K562 (cell line): Measurements from ENCODE around the gene CFHR5. TPM values are rescaled to one million over a fixed set of nuclear protein-coding genes. Genes with fewer than 3 reads are reported as not detected.

Experiments used
- AFF4 ChIP-seq: sonication (generic); formaldehyde crosslinking; IDR thresholded peaks from 2 replicates; pipeline ENCODE4 v1.8.0; 2023; ENCODE audit warnings: mild to moderate bottlenecking, missing genetic modification reagents
- ARID4B ChIP-seq: sonication (generic); formaldehyde crosslinking; IDR thresholded peaks from 2 replicates; pipeline ENCODE4 v1.8.0; 2022; ENCODE audit warnings: mild to moderate bottlenecking, missing genetic modification reagents
- E2F5 ChIP-seq: sonication (generic); formaldehyde crosslinking; IDR thresholded peaks from 2 replicates; pipeline ENCODE4 v1.8.0; 2022; ENCODE audit warnings: mild to moderate bottlenecking, missing genetic modification reagents
- E2F8 ChIP-seq: fragments of 450-650 bp; IDR thresholded peaks from 2 replicates; pipeline ENCODE4 v1.7.1; 2018; ENCODE audit warnings: mild to moderate bottlenecking, low read depth; ENCODE audit not compliant: partially characterized antibody
- HMGXB4 ChIP-seq: sonication (generic); formaldehyde crosslinking; IDR thresholded peaks from 2 replicates; pipeline ENCODE4 v1.8.1; 2023; ENCODE audit warnings: mild to moderate bottlenecking, missing genetic modification reagents
- RNF2 ChIP-seq: sonication (generic); IDR thresholded peaks from 2 replicates; pipeline ENCODE4 v1.6.1; 2016
- TBL1XR1 ChIP-seq, 2 experiments: IDR thresholded peaks; 2 replicates each; pipeline ENCODE4 v1.6.1; 2012; ENCODE audit warnings: improper control_type of control experiment in 2 of 2, low read length in 2 of 2, mild to moderate bottlenecking in 1 of 2
- USF1 ChIP-seq: sonication (generic); formaldehyde crosslinking; IDR thresholded peaks from 2 replicates; pipeline ENCODE4 v1.9.0; 2022; ENCODE audit warnings: mild to moderate bottlenecking, missing genetic modification reagents
- ZNF133 ChIP-seq: fragments of 250-450 bp; sonication (Bioruptor Pico); IDR thresholded peaks from 2 replicates; pipeline ENCODE4 v1.4.0; 2020; ENCODE audit warnings: mild to moderate bottlenecking
- ZNF165 ChIP-seq: fragments of 250-450 bp; sonication (Bioruptor Pico); IDR thresholded peaks from 2 replicates; pipeline ENCODE4 v1.4.0; 2020; ENCODE audit warnings: borderline replicate concordance
- ZNF282 ChIP-seq: sonication (generic); formaldehyde crosslinking; IDR thresholded peaks from 2 replicates; pipeline ENCODE4 v1.8.1; 2023; ENCODE audit warnings: missing genetic modification reagents
- ZZZ3 ChIP-seq: fragments of 450-650 bp; IDR thresholded peaks from 2 replicates; pipeline ENCODE4 v1.6.1; 2016; ENCODE audit warnings: antibody characterized with exemption, mild to moderate bottlenecking, moderate library complexity
- polyA plus RNA-seq, 8 experiments: library from polyadenylated mRNA; depleted of rRNA in 4 of 8; stranded (reverse) in 5 of 8; unstranded in 3 of 8; fragments of >200 nt; fragmentation: Nextera tagmentation in 2 of 8; fragmentation: Illumina TruSeq in 1 of 8; extraction: Ambion mirVana in 2 of 8; extraction: Trizol in 1 of 8; gene quantifications; 2 replicates each; pipeline versions ENCODE4 v1.2.1 to v1.2.3, GENCODE V29; 2011 to 2014; ENCODE audit warnings: inconsistent platforms in 1 of 8, missing spikeins in 1 of 8
- total RNA-seq, 7 experiments: library from RNA; depleted of rRNA in 6 of 7; stranded (reverse); fragments of >200 nt in 6 of 7; fragmentation: Illumina TruSeq in 2 of 7; extraction: Trizol in 2 of 7; gene quantifications; 2 replicates each; pipeline versions ENCODE4 v1.2.1 to v1.2.3, GENCODE V29; 2011 to 2021; ENCODE audit warnings: low replicate concordance in 1 of 7

Gene CFHR5
- total and polyA plus RNA-seq, 9 of the 15 experiments (the other 6 are each of a cell fraction or from before 2014, with no cell fraction given), result not detected

- TF ChIP-seq E2F5 (CRISPR knock-in tag) (no peak), TBL1XR1 (IDR thresholded peaks at IDR 0.05; ENCODE audit: low read length in 2 of 2) (no peak), USF1 (CRISPR knock-in tag) (no peak), E2F8 (no peak), AFF4 (CRISPR knock-in tag) (no peak), ZNF133 (CRISPR knock-in tag) (no peak), ARID4B (no peak), ZNF165 (no peak), HMGXB4 (no peak), ZZZ3 (no peak), ZNF282 (no peak; the same call in 1 of the 2 replicates), RNF2 (no peak)
Measured at GRCh38 chr1:196933531-196934189, 43.7 kb upstream of the CFHR5 start (continued).
